Ascending aorta (tissue), 2 donors: ENCODE results near the gene HNF4A. TPM values are rescaled to one million over a fixed set of nuclear protein-coding genes. Genes with fewer than 3 reads are reported as not detected.

ENCODE experiments used
- DNase-seq, 2 donors: peaks; one replicate each; pipeline ENCODE4 v3.0.0-alpha.2; 2019; ENCODE audit warnings: low spot score in 2 of 2
- H3K27ac ChIP-seq, 2 donors: fragments of 200-600 bp; sonication (generic); one replicate each; pipeline ENCODE4 v1.5.1; 2016 to 2017; ENCODE audit warnings: mild to moderate bottlenecking in 1 of 2
- H3K27me3 ChIP-seq: fragments of 200-600 bp; sonication (generic); one replicate; pipeline ENCODE4 v1.5.1; 2017
- H3K36me3 ChIP-seq, 2 donors: fragments of 200-600 bp; sonication (generic); one replicate each; pipeline ENCODE4 v1.5.1; 2016
- H3K4me1 ChIP-seq, 2 donors: fragments of 200-600 bp; sonication (generic); one replicate each; pipeline ENCODE4 v1.5.1; 2016 to 2017; ENCODE audit warnings: mild to moderate bottlenecking in 1 of 2
- H3K4me3 ChIP-seq, 2 donors: fragments of 200-600 bp; sonication (generic); one replicate each; pipeline ENCODE4 v1.5.1; 2016 to 2017; ENCODE audit warnings: mild to moderate bottlenecking in 1 of 2
- H3K9me3 ChIP-seq, 2 donors: fragments of 200-600 bp; sonication (generic); one replicate each; pipeline ENCODE4 v1.5.1; 2016
- intact Hi-C: fragments of 100-400 bp; cut with DNase I; formaldehyde crosslinking; loops from one replicate; pipeline ENCODE4 v1.15.1; 2023
- total RNA-seq: library from RNA; depleted of rRNA; stranded (reverse); fragments of >200 nt; gene quantifications from one replicate; pipeline ENCODE4 v1.1.0, GENCODE V29; 2016
- TF ChIP-seq, protein P1 (sequence below), 3 experiments: fragments of 200-600 bp in 2 of 3; fragments of 450-650 bp in 1 of 3; sonication (generic) in 2 of 3; IDR thresholded peaks; one replicate each; pipeline ENCODE4 v1.5.1; 2016 to 2019; ENCODE audit warnings: antibody characterized with exemption in 3 of 3, mild to moderate bottlenecking in 1 of 3, moderate library complexity in 1 of 3

Gene HNF4A
- total RNA-seq, 1 donor from 2014 or later, result not detected

DNA sequence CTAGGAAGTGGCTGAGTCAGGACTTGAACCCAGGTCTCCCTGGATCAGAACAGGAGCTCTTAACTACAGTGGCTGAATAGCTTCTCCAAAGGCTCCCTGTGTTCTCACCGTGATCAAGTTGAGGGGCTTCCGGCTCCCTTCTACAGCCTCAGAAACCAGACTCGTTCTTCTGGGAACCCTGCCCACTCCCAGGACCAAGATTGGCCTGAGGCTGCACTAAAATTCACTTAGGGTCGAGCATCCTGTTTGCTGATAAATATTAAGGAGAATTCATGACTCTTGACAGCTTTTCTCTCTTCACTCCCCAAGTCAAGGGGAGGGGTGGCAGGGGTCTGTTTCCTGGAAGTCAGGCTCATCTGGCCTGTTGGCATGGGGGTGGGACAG, 75.6 kb downstream of the HNF4A start:
- Histone ChIP-seq H3K36me3 (no peaks in the 10 kb centered on the region), H3K9me3 (no peaks in the 10 kb centered on the region), H3K27me3 (no peaks in the 10 kb centered on the region), H3K27ac (no peak overlapping the region), H3K4me3 (no peak overlapping the region), H3K4me1 (no peaks in the 10 kb centered on the region)
- DNase-seq, result no peak
- intact Hi-C loops, result no loop called here
- TF ChIP-seq, protein P1, sequence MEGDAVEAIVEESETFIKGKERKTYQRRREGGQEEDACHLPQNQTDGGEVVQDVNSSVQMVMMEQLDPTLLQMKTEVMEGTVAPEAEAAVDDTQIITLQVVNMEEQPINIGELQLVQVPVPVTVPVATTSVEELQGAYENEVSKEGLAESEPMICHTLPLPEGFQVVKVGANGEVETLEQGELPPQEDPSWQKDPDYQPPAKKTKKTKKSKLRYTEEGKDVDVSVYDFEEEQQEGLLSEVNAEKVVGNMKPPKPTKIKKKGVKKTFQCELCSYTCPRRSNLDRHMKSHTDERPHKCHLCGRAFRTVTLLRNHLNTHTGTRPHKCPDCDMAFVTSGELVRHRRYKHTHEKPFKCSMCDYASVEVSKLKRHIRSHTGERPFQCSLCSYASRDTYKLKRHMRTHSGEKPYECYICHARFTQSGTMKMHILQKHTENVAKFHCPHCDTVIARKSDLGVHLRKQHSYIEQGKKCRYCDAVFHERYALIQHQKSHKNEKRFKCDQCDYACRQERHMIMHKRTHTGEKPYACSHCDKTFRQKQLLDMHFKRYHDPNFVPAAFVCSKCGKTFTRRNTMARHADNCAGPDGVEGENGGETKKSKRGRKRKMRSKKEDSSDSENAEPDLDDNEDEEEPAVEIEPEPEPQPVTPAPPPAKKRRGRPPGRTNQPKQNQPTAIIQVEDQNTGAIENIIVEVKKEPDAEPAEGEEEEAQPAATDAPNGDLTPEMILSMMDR (IDR thresholded peaks at IDR 0.05), result no peak

DNA sequence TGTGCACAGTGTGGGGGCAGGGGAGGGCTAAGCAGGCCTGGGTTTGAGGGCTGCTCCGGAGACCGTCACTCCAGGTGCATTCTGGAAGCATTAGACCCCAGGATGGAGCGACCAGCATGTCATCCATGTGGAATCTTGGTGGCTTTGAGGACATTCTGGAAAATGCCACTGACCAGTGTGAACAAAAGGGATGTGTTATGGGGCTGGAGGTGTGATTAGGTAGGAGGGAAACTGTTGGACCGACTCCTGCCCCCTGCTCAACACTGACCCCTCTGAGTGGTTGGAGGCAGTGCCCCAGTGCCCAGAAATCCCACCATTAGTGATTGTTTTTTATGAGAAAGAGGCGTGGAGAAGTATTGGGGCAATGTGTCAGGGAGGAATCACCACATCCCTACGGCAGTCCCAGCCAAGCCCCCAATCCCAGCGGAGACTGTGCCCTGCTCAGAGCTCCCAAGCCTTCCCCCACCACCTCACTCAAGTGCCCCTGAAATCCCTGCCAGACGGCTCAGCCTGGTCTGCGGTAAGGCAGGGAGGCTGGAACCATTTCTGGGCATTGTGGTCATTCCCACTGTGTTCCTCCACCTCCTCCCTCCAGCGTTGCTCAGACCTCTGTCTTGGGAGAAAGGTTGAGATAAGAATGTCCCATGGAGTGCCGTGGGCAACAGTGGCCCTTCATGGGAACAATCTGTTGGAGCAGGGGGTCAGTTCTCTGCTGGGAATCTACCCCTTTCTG, 76.2 kb downstream of the HNF4A start:
- Histone ChIP-seq H3K9me3 (no peaks in the 10 kb centered on the region), H3K4me1 (no peaks in the 10 kb centered on the region), H3K4me3 (no peak overlapping the region), H3K36me3 (no peaks in the 10 kb centered on the region), H3K27me3 (no peaks in the 10 kb centered on the region), H3K27ac (no peak overlapping the region)
- DNase-seq, result no peak
- intact Hi-C loops, result no loop called here
- TF ChIP-seq, protein P1 (IDR thresholded peaks at IDR 0.05), result no peak

DNA sequence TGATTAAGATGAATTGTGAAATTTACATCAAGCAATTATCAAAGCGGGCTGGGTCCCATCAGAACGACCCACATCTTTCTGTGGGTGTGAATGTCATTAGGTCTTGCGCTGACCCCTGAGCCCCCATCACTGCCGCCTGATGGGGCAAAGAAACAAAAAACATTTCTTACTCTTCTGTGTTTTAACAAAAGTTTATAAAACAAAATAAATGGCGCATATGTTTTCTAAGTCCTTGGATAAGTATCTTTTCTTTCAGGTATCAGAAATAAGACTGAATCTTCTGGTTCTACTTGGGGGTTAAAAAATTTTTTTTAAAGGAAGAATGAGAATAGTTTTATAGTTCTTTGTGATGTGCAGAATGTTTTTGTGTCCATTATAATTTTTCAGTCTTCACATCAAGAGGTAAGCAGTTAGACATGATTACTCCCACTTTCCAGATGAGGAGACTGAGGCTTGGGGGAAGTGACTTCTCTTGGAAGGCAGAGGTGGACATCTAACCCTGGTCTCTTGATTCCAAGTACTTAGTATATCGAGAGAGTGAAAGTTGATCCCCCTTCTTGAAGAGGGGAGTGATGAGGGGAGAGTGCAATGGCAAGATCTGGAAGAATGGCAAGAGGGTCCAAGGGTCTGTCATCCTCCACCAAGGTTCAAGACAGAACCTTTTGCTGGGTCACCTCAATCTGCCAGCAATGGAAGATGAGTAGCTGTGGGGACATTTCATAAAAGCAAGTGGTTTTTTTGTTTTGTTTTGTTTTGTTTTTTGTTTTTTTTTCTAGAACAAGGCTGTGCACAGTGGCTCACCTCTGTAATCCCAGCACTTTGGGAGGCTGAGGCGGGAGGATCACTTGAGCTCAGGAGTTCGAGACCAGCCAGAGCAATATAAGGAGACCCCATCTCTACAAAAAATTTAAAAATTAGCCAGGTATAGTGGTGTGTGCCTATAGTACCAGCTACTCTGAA, 77.4 kb downstream of the HNF4A start:
- Histone ChIP-seq H3K4me1 (no peaks in the 10 kb centered on the region), H3K27ac (no peak overlapping the region), H3K27me3 (no peaks in the 10 kb centered on the region), H3K9me3 (no peaks in the 10 kb centered on the region), H3K36me3 (no peaks in the 10 kb centered on the region), H3K4me3 (no peak overlapping the region)
- TF ChIP-seq, protein P1 (IDR thresholded peaks at IDR 0.05), result no peak
- intact Hi-C loops, result no loop called here
- DNase-seq, result no peak

DNA sequence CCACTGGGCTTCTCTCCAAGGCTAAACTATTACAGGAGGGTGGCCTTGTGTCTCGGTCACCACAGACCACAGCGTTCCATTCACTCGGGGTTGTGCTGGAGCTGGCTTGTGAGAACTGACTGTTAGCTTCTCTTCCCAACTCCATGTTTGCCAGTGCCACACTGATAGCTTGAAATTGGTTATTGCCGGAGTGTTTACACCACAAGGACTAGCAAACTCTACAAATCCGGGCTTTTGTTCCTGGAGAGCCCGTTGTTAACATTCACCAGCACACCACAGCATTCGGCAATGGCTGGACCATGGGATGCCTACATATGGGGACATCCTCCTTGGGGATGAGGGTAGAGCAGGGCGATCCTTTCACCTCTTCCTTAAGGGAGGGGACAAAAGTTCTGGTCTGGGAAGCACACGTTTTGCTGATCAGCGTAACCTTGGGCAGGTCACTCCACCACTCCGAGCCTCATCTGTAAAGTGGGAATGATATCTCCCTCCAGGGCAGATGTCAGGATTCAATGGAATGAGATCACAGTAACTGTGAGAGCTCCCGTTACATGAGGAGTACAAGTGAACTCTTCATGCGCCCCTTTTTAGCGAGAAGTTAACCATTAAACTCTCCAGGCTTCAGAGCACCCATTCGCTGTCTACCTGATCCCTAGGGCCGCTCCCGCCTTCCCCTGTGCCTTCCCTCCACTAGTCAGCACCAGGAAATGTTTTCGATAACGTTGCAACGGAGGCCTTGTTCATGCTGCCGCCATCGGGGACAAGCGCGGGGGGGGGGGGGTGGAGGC, 78.4 kb downstream of the HNF4A start:
- Histone ChIP-seq H3K36me3 (no peaks in the 10 kb centered on the region), H3K9me3 (no peaks in the 10 kb centered on the region), H3K4me3 (no peak overlapping the region), H3K4me1 (no peaks in the 10 kb centered on the region), H3K27me3 (no peaks in the 10 kb centered on the region), H3K27ac (no peak overlapping the region)
- TF ChIP-seq, protein P1 (IDR thresholded peaks at IDR 0.05), result no peak
- intact Hi-C loops, result no loop called here
- DNase-seq, result no peak

DNA sequence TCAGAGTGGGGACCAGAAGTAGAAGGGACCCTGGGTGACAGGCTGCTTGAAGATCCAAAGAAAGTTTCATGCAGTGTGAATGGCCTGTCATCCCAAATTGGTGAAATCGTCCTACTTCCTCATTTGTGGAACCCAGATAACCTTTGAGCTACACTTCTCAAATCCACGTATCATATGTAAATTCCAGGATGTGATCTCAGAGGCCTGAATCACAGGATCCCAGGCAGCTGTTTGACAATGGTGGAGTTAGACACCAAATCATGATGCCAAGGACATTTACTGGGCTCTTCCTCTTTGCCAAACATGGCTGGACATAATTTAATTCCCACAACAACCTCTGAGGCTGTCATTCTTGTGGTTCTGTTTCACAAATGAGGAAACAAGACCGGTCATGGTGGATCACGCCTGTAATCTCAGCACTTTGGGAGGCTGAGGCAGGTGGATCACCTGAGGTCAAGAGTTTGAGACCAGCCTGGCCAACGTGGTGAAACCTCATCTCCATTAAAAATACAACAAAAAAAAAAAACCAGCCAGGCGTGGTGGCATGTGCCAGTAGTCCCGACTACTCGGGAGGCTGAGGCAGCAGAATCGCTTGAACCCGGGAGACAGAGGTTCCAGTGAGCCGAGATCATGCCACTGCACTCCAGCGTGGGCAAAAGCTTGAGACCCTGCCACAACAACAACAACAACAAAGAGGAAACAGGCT, 80.3 kb downstream of the HNF4A start:
- TF ChIP-seq, protein P1 (IDR thresholded peaks at IDR 0.05), result no peak
- no peaks in the 10 kb centered on the region for H3K27me3 ChIP-seq
- H3K36me3 ChIP-seq, result no peaks in the 10 kb centered on the region
- no peak for DNase-seq
- no peak overlapping the region for H3K27ac ChIP-seq
- no peaks in the 10 kb centered on the region for H3K9me3 ChIP-seq
- H3K4me1 ChIP-seq, result no peaks in the 10 kb centered on the region
- intact Hi-C loops, result no loop called here
- H3K4me3 ChIP-seq, result no peak overlapping the region
